Body of pancreas (tissue), 4 donors: ENCODE results near the gene OR4K13. TPM values are rescaled to one million over a fixed set of nuclear protein-coding genes. Genes with fewer than 3 reads are reported as not detected.

Experiments
- ATAC-seq: fragments of 150-250 bp; one replicate; pipeline ENCODE4 v1.9.1; 2016
- DNase-seq, 4 donors: peaks; one replicate each; pipeline ENCODE4 v3.0.0-alpha.2; 2019
- H3K27ac ChIP-seq, 4 donors: fragments of 200-600 bp; sonication (generic); 1 replicate in 3 of 4; 2 replicates in 1 of 4; pipeline versions ENCODE4 v1.5.1 to v1.6.1; 2016 to 2019; ENCODE audit warnings: mild to moderate bottlenecking in 1 of 4, mixed read lengths in 1 of 4, moderate library complexity in 1 of 4
- H3K27me3 ChIP-seq, 2 donors: fragments of 200-600 bp; sonication (generic); one replicate each; pipeline ENCODE4 v1.6.0; 2016; ENCODE audit warnings: mild to moderate bottlenecking in 1 of 2
- H3K36me3 ChIP-seq, 2 donors: fragments of 200-600 bp; sonication (generic); replicated peaks in 1 of 2; 2 replicates each; pipeline ENCODE4 v1.5.1; 2016; ENCODE audit warnings: low read depth in 2 of 2; ENCODE audit not compliant: insufficient read depth in 1 of 2
- H3K4me1 ChIP-seq: fragments of 200-600 bp; sonication (generic); one replicate; pipeline ENCODE4 v1.6.0; 2016
- H3K4me3 ChIP-seq, 2 donors: fragments of 200-600 bp; sonication (generic); 1 replicate in 1 of 2; 2 replicates in 1 of 2; pipeline ENCODE4 v1.5.1; 2016 to 2019
- H3K9me3 ChIP-seq, 3 donors: fragments of 200-600 bp; sonication (generic); 1 replicate in 2 of 3; 2 replicates in 1 of 3; pipeline ENCODE4 v1.5.1; 2016
- CTCF ChIP-seq, 7 experiments: fragments of 450-650 bp in 4 of 7; fragments of 200-600 bp in 3 of 7; sonication (generic) in 3 of 7; IDR thresholded peaks; one replicate each; pipeline ENCODE4 v1.5.1; 2016 to 2019; ENCODE audit warnings: antibody characterized with exemption in 7 of 7
- WGBS, 2 donors: methylation state at CpG; one replicate each; pipeline ENCODE4 v1.1.5; 2017; 5-methylcytosine and 5-hydroxymethylcytosine counted together
- intact Hi-C: fragments of 100-400 bp; cut with DNase I; formaldehyde crosslinking; loops from one replicate; pipeline ENCODE4 v1.15.1; 2023
- total RNA-seq, 2 donors: library from RNA; depleted of rRNA; stranded (reverse); fragments of >200 nt; gene quantifications; one replicate each; pipeline ENCODE4 v1.1.0, GENCODE V29; 2016

Gene OR4K13
- total RNA-seq, 2 donors from 2014 or later, result not detected

GRCh38 chr14:19993438-19993837 lies 42.4 kb downstream of the OR4K13 start:
- H3K27ac ChIP-seq, result no peak overlapping the region
- no peaks in the 10 kb centered on the region for H3K27me3 ChIP-seq
- intact Hi-C loops, result no loop called here
- no peaks in the 10 kb centered on the region for H3K36me3 ChIP-seq
- H3K4me1 ChIP-seq, result no peaks in the 10 kb centered on the region
- no peak for TF ChIP-seq CTCF (IDR thresholded peaks at IDR 0.05)
- WGBS, 2 donors, result 33 to 51% methylated on average over 2 of the region's 2 CpGs
- H3K4me3 ChIP-seq, result no peak overlapping the region
- ATAC-seq (no peak), DNase-seq (no peak)
- no peaks in the 10 kb centered on the region for H3K9me3 ChIP-seq

Other genes with a start within 250 kb of the OR4K13 start
- gene OR4N2, start 232.3 kb downstream of the OR4K13 start, total RNA-seq, result not detected
- not detected for gene OR4K2, start 160.9 kb downstream of the OR4K13 start, total RNA-seq
- gene OR4K5, start 115.4 kb downstream of the OR4K13 start, total RNA-seq, result not detected
- not detected for gene OR4K1, start 105.1 kb downstream of the OR4K13 start, total RNA-seq
- not detected for gene OR4K15, start 60.4 kb downstream of the OR4K13 start, total RNA-seq
- not detected for gene OR4Q2, start 33.9 kb downstream of the OR4K13 start, total RNA-seq
- not detected for gene OR4K14, start 16.7 kb downstream of the OR4K13 start, total RNA-seq
- gene OR4L1, start 24.0 kb upstream of the OR4K13 start, total RNA-seq, result not detected
- gene OR4K17, start 74.7 kb upstream of the OR4K13 start, total RNA-seq, result not detected
- gene OR4N5, start 102.8 kb upstream of the OR4K13 start, total RNA-seq, result not detected
- not detected for gene OR11G2, start 154.9 kb upstream of the OR4K13 start, total RNA-seq
- not detected for gene OR11H6, start 187.7 kb upstream of the OR4K13 start, total RNA-seq
- not detected for gene OR11H7, start 192.9 kb upstream of the OR4K13 start, total RNA-seq
- not detected for gene OR11H4, start 203.2 kb upstream of the OR4K13 start, total RNA-seq